HG03196 (cell line): ENCODE data around the gene C1QL2.

Source experiments
- ATAC-seq: cut with Tn5 transposase; IDR thresholded peaks from one replicate; pipeline ENCODE4 v1.9.1; 2021; ENCODE audit not compliant: unreplicated experiment

Gene C1QL2

GRCh38 chr2:119109866-119110265 is 48.7 kb downstream of the C1QL2 start:
- ATAC-seq: no peak

GRCh38 chr2:119108186-119108585 is 50.4 kb downstream of the C1QL2 start:
- ATAC-seq: no peak

DNA sequence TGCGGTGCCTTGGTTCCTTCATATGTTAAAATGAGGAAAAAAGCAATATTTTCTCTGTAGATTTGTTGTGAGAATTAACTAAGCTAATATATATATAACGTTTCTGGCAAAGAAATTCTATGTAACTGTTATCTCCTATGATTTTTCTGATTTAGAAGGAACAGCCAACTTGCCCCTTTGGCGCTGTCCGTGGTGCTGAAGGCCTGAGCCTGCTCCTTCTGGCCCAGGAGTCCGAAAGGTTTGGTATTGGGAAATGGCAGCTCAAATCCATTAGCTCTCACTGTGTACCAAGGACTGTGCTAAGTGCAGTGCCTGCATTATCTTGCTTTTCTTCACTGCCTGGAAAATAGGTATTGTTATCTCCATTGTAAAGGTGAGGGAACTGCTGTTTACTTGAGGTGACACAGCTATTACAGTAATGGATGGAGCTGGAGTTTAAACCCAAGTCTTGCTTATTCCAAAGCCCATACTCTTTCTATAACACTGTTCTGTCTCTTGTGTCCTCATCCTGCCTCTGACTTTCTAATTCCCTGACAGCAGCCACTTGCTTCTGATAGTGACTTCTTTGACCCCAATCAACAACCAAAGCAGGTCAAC is 52.2 kb downstream of the C1QL2 start:
- no peak for ATAC-seq
